Posterior vena cava (tissue), 2 donors: ENCODE measurements around the gene CLCNKB. TPM values are rescaled to one million over a fixed set of nuclear protein-coding genes. Genes with fewer than 3 reads are reported as not detected.

Experiments
- total RNA-seq, 2 donors: library from RNA; stranded (reverse); fragmentation: NEBNext Ultra II Directional; extraction: Animal tissue kit (Norgen Biotek cat#: 25700); gene quantifications; one replicate each; pipeline ENCODE4 v1.2.1, GENCODE V29; 2021
- donor health status: DM: yes; HTN: yes; CAD: no.
- donor health status: DM: yes; HTN: yes; CAD: no.

CLCNKB gene
- total RNA-seq, 2 donors from 2014 or later = 0.62 to 0.88 TPM

Other genes with a start within 250 kb of the CLCNKB start
- under 1 TPM; 0.71 to 0.88 TPM for gene UQCRHL, start 236.1 kb upstream of the CLCNKB start, total RNA-seq
- 10 to 100 TPM; 59.9 to 68.5 TPM for gene SPEN, start 196.1 kb upstream of the CLCNKB start, total RNA-seq
- gene ZBTB17, start 67.7 kb upstream of the CLCNKB start, total RNA-seq = 10 to 100 TPM; 31.6 to 38.7 TPM
- not detected for gene SRARP, start 39.5 kb upstream of the CLCNKB start, total RNA-seq
- gene HSPB7, start 25.7 kb upstream of the CLCNKB start, total RNA-seq = 100 to 1,000 TPM; 272 to 588 TPM
- under 1 TPM; 0.51 to 0.90 TPM for gene CLCNKA, start 21.7 kb upstream of the CLCNKB start, total RNA-seq
- 1 to 10 TPM in 1 of 2 donors, under 1 TPM in 1; 0.88 to 1.2 TPM for gene FAM131C, start 29.9 kb downstream of the CLCNKB start, total RNA-seq
- gene EPHA2, start 112.3 kb downstream of the CLCNKB start, total RNA-seq = 10 to 100 TPM in 1 of 2 donors, 1 to 10 TPM in 1; 7.8 to 15.4 TPM
- 1 to 10 TPM; 4.7 to 5.5 TPM for gene ARHGEF19, start 168.9 kb downstream of the CLCNKB start, total RNA-seq
- 1 to 10 TPM; 4.1 to 5.2 TPM for gene CPLANE2, start 193.4 kb downstream of the CLCNKB start, total RNA-seq